ES-I3 (cell line): ENCODE measurements around the gene DNPEP.

Source experiments
- H3K36me3 ChIP-seq: 2 replicates; pipeline ENCODE4 v1.6.1; 2013; ENCODE audit warnings: mild to moderate bottlenecking, low read length, control low read depth, moderate library complexity; ENCODE audit not compliant: insufficient read depth
- H3K4me1 ChIP-seq: 2 replicates; pipeline ENCODE4 v1.6.1; 2013; ENCODE audit warnings: mild to moderate bottlenecking, control low read depth, low read length; ENCODE audit not compliant: insufficient read depth
- H3K9ac ChIP-seq: 2 replicates; pipeline ENCODE4 v1.6.1; 2013; ENCODE audit warnings: low read depth, mild to moderate bottlenecking, low read length, moderate library complexity
- H3K9me3 ChIP-seq: 2 replicates; pipeline ENCODE4 v1.6.1; 2013; ENCODE audit warnings: mild to moderate bottlenecking, low read length, moderate library complexity; ENCODE audit not compliant: control insufficient read depth, insufficient read depth

DNPEP gene

DNA sequence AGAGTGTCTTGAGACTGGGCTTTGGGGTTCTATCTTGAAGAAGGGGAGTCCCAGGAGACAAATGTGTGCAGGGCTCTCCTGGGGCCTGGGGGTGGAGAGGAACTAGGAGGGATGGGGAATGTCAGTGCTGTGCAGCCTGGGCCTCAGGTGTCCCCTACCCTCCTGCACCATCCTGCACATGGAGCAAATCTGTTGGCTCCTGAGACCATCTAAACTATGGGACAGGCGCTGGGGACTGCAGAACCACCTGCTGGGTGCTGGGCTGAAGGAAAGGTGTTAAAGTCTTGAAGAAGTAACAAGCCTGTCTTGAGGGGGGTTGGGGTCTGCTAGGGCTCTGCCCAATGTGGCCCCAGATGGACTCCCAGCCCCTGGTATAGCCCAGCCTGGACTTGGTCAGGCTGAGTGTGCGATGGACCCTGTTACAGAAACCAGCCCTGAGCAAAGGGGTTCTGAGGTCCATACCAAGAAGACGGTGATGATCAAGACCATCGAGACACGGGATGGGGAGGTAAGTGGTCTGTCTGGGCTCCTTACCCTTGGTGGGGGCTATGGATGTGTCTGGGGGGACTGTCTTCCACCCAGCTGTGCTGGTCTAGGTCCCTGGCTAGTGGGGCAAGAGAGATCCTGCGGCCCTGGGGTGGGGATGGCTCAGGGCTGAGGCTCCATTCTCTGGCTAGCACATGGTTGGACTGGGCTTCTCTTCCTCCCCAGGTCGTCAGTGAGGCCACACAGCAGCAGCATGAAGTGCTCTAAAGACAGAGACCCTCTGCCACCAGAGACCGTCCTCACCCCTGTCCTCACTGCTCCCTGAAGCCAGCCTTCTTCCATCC lies 37.7 kb upstream of the DNPEP start:
- Histone ChIP-seq H3K36me3 (no peaks in the 10 kb centered on the region), H3K9me3 (no peaks in the 10 kb centered on the region), H3K4me1 (peaks cover 4% of the 10 kb centered on the region; the same call in 1 of the 2 replicates), H3K9ac (no peak overlapping the region)

DNA sequence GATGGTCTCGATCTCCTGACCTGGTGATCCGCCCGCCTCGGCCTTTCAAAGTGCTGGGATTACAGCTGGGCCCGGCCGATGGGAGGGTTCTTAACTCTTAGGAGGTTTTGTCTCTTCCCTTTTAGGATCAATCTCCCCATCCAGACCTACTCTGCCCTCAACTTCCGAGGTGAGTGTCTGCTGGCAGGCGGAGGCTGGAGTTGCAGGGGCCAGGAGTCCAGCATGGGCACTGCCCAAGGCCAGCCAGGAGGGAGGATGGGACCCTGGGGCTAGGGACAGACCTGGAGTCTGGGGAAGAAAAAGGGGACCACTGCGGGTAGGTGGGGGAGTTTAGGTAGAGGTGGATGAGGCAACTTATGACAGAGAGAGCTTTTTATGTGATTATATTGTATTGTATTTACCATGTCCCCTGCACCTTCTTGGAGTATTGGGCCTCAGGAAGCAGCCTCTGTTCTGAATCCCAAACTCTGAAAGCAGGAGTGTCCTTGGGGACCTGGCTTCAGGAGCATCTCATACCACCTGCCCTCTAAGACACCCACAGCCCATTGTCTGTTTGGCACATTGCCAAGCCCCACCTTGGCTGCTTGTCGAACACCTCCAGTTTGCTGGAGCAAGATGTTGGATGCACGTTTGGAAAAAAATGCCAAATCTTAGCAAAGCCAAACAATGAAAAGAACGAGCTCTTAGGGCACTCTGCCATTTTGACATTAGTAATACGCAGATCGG lies 36.1 kb upstream of the DNPEP start:
- no peaks in the 10 kb centered on the region for H3K36me3 ChIP-seq
- H3K4me1 ChIP-seq, result peaks cover 8% of the 10 kb centered on the region
- H3K9ac ChIP-seq, result no peak overlapping the region
- H3K9me3 ChIP-seq, result no peaks in the 10 kb centered on the region

DNA sequence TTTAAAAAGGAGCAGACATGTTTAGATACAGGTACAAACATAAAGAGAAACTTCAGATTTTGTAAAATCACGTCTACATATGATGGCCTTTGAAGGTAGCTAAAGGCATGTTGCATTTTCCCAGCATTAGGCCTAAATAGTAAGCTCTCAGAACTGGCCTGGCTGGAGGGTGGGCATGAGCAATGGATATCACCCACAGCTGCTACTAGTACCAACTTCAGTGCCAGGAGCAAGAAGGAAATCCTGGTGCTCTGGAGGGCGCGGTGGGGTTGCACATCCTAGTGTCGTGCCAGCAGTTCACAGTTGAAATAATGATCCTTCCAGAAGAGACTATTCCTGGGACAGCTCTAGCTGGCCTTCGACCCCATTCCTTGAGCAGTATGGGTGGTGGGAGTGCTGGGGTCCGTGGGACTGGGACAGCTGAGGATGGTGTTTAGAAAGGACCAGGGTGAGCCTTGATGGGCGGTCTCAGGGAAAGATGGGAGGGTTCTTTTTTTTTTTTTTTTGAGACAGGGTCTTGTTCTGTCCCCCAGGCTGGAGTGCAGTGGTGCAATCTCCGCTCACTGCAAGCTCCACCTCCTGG lies 35.3 kb upstream of the DNPEP start:
- Histone ChIP-seq H3K36me3 (no peaks in the 10 kb centered on the region), H3K9me3 (no peaks in the 10 kb centered on the region), H3K9ac (no peak overlapping the region), H3K4me1 (peaks cover 8% of the 10 kb centered on the region)

- Histone ChIP-seq H3K9me3 (no peaks in the 10 kb centered on the region), H3K4me1 (peaks cover 18% of the 10 kb centered on the region), H3K9ac (no peak overlapping the region), H3K36me3 (no peaks in the 10 kb centered on the region)
These were observed 33.6 kb upstream of the DNPEP start for GRCh38 chr2:219421323-219421722.

DNA sequence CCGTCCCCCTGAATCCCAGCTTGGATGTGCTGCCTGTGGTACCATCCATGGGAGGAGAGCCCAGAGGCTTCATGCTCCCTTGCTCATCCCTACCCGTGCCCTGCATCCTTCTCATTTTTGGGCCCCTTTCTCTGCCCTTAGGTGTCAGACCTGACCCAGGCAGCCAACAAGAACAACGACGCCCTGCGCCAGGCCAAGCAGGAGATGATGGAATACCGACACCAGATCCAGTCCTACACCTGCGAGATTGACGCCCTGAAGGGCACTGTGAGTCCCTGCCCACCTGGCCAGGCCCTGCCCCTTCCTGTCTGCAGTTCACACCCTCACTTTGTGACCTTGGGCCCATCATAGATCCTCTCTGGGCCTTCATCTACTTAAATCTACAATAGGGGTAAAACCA lies 33.0 kb upstream of the DNPEP start:
- Histone ChIP-seq H3K4me1 (peaks cover 19% of the 10 kb centered on the region), H3K36me3 (no peaks in the 10 kb centered on the region), H3K9ac (no peak overlapping the region), H3K9me3 (no peaks in the 10 kb centered on the region)

DNA sequence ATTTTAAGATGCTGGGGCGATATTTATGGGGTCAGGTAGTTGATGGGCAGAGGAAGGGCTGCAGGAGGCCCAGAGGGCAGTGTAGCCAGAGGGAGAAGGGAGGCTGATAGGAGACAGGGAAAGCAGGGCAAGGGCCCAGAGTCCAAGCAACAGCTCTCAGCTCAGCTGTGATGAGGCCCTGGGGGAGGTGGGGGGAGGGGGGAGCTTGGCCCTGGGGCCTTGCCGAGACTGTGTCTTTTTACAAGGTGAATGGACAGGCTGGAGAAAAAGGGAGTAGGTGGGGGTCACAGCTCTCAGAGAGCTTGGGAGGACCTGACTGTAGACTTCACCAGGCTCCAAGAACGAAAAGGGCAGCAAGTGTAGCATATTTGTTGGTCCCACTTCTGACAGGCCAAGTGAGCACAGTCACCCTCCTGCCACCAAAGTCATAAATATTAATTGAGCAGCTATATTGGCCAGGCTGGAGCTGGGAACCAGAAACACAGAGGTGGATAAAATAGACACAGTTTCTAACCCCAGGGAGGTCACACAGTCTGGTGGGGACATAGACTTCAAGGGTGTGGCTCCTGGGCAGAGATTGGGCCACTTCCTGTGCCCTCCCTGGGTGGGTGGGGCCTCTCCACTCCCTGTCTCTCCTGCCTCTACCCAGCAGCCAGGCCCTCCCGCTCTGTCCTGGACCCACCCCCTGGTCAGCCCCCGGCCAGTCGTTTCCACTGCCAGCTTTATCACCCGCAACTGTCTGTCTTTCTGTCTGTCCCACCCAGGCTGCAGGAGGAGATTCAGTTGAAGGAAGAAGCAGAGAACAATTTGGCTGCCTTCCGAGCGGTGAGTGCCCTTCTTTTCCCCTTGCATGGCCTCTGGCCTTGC lies 31.9 kb upstream of the DNPEP start:
- Histone ChIP-seq H3K9me3 (no peaks in the 10 kb centered on the region), H3K36me3 (no peaks in the 10 kb centered on the region), H3K4me1 (peaks cover 19% of the 10 kb centered on the region), H3K9ac (no peak overlapping the region)

- Histone ChIP-seq H3K4me1 (peaks cover 19% of the 10 kb centered on the region), H3K9ac (no peak overlapping the region), H3K9me3 (no peaks in the 10 kb centered on the region), H3K36me3 (no peaks in the 10 kb centered on the region)
These were observed 31.3 kb upstream of the DNPEP start for GRCh38 chr2:219419012-219419324.

DNA sequence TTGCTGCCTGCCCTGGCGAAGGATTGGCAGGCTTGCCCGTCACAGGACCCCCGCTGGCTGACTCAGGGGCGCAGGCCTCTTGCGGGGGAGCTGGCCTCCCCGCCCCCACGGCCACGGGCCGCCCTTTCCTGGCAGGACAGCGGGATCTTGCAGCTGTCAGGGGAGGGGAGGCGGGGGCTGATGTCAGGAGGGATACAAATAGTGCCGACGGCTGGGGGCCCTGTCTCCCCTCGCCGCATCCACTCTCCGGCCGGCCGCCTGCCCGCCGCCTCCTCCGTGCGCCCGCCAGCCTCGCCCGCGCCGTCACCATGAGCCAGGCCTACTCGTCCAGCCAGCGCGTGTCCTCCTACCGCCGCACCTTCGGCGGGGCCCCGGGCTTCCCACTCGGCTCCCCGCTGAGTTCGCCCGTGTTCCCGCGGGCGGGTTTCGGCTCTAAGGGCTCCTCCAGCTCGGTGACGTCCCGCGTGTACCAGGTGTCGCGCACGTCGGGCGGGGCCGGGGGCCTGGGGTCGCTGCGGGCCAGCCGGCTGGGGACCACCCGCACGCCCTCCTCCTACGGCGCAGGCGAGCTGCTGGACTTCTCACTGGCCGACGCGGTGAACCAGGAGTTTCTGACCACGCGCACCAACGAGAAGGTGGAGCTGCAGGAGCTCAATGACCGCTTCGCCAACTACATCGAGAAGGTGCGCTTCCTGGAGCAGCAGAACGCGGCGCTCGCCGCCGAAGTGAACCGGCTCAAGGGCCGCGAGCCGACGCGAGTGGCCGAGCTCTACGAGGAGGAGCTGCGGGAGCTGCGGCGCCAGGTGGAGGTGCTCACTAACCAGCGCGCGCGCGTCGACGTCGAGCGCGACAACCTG lies 30.7 kb upstream of the DNPEP start, which contains the start of gene DES:
DES (plus strand) TSS at position 223 of the 857 bp plus-strand sequence; CDS start at position 309, 86 bp downstream.
- H3K9me3 ChIP-seq, result no peaks in the 10 kb centered on the region
- peaks cover 19% of the 10 kb centered on the region for H3K4me1 ChIP-seq
- no peak within 1 kb of the TSS; the same call in 1 of the 2 replicates for H3K9ac ChIP-seq
- H3K36me3 ChIP-seq, result no peaks in the 10 kb centered on the region

GRCh38 chr2:219417374-219417773 lies 29.7 kb upstream of the DNPEP start:
- Histone ChIP-seq H3K9ac (no peak overlapping the region), H3K4me1 (peaks cover 19% of the 10 kb centered on the region), H3K9me3 (no peaks in the 10 kb centered on the region), H3K36me3 (no peaks in the 10 kb centered on the region)

- Histone ChIP-seq H3K9me3 (no peaks in the 10 kb centered on the region), H3K4me1 (peaks cover 19% of the 10 kb centered on the region), H3K9ac (no peak overlapping the region), H3K36me3 (no peaks in the 10 kb centered on the region)
These were observed 29.2 kb upstream of the DNPEP start for GRCh38 chr2:219416938-219417337.

DNA sequence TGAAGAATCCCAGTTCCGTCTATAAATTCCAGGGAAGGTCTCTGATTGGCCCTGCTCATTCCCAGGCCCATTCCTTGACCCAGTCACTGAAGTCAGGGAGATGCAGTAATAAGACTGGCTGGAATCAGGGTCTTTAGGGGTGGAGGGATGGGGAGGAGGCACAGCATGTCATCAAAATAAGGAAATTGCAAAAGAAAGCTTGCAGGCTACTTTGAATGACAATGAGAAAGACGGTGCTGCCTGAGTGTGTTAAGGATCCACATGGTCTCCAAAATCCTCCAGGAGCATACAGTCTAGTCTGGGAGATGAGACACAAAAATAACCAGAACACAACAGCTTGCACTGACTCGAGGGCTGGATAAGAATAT lies 28.5 kb upstream of the DNPEP start:
- Histone ChIP-seq H3K36me3 (no peaks in the 10 kb centered on the region), H3K4me1 (peaks cover 19% of the 10 kb centered on the region), H3K9ac (no peak overlapping the region), H3K9me3 (no peaks in the 10 kb centered on the region)

DNA sequence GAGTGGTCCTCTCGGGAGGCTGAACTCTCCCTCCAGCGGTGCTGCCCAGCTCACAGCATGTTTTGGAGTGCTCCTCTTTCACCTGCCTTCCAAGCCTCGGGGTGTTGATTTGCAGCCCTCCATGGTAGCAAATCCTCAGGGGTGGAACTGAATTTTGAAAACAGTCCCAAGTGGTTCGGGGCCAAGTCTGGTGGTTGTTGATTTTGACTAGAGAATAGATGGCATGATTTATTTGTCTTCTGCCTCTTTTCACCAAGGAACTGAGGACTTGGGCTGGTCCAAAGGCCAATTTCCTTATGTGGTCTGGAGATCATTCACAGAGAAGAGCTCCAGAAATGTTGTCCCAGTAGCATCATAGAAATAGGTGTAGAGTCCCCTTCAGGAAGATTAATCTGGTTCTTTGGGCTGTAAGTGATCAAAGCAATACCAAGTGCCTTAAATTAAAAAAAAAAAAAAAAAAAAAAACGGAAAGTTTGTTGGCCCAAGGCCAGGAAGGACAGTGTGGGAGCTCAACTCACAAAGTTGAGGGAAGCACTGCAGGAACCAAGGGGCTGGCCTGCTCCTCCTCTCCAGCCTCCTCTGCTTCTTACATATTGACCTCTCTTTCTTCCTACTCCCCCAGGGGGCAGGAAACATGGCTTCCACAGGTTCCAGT lies 28.0 kb upstream of the DNPEP start:
- Histone ChIP-seq H3K36me3 (no peaks in the 10 kb centered on the region), H3K9ac (no peak overlapping the region), H3K4me1 (peaks cover 19% of the 10 kb centered on the region), H3K9me3 (no peaks in the 10 kb centered on the region)

- no peaks in the 10 kb centered on the region for H3K9me3 ChIP-seq
- peaks cover 14% of the 10 kb centered on the region for H3K4me1 ChIP-seq
- no peaks in the 10 kb centered on the region for H3K36me3 ChIP-seq
- no peak overlapping the region for H3K9ac ChIP-seq
These were observed 27.1 kb upstream of the DNPEP start for GRCh38 chr2:219414857-219415256.
